ENCODE measurements around the gene RNASET2.

DNA sequence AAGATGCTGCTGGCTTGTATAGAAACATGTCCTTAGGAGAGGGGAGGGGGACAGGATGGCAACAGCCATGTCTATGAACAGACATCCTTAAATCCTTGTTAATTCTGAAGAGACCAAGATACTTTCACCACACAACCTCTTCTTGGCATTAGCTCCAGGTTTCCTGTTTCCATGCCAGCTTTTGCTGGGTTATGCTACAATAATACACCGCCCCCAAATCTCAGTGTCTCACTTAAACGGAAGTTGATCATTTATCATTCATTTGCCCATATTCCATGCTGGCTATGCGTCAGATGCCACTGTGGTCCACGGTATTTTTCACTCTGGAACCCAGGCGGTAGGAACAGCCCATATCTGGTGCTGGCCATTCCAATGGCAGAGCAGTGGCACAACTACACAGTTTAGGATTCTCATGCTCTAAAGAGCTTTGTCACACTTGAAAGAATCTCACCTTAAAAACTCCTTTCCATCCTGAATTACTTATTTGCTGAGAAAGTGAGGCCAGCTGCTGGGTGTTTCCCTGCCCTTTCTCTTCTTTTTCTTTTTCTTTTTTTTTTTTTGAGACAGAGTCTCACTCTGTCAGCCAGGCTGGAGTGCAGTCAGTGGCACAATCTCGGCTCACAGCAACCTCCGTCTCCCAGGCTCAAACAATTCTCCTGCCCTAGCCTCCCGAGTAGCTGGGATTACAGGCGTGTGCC is 3.7 kb upstream of the RNASET2 start:
- TF ChIP-seq CTCF (IDR thresholded peaks at IDR 0.05) = no peak
- no peak for TF ChIP-seq EP300 (IDR thresholded peaks at IDR 0.05)
